SU-DHL-6 (cell line): ENCODE data around the gene RNU2-63P.

ENCODE experiments used
- CTCF ChIP-seq: fragments of 200-600 bp; sonication (generic); IDR thresholded peaks from one replicate; pipeline ENCODE4 v1.5.1; 2017; ENCODE audit warnings: antibody characterized with exemption, mild to moderate bottlenecking, low read length, moderate library complexity; ENCODE audit not compliant: insufficient read depth, poor library complexity, severe bottlenecking
- EZH2phosphoT487 ChIP-seq: fragments of 200-600 bp; sonication (generic), shearing (Covaris generic); conservative IDR thresholded peaks from 2 replicates; pipeline ENCODE4 v1.6.1; 2018; ENCODE audit warnings: mild to moderate bottlenecking, antibody characterized with exemption, low read length, moderate library complexity, mixed read lengths

GRCh38 chr2:88005776-88006175 is 10.6 kb downstream of the RNU2-63P start:
- TF ChIP-seq CTCF (no peak), EZH2phosphoT487 (no peak)
